AG08396 (cell line): Measurements from ENCODE around the gene RASA3.

ENCODE experiments used
- DNase-seq: peaks from one replicate; pipeline ENCODE4 v3.0.0; 2012; ENCODE audit warnings: low spot score, mixed read lengths

The RASA3 gene

GRCh38 chr13:113950451-113951245 is 181.8 kb downstream of the RASA3 start:
- no peak for DNase-seq

- no peak for DNase-seq
Observed at GRCh38 chr13:113949546-113949945, 182.9 kb downstream of the RASA3 start.

- peak; percentile 59 for DNase-seq
Observed at GRCh38 chr13:113948034-113948742, 184.2 kb downstream of the RASA3 start.

- peak; percentile 82 for DNase-seq
Observed at GRCh38 chr13:113947311-113948033, 185.0 kb downstream of the RASA3 start.

GRCh38 chr13:113946409-113947181 is 185.8 kb downstream of the RASA3 start:
- DNase-seq = no peak

GRCh38 chr13:113945857-113946408 is 186.5 kb downstream of the RASA3 start:
- no peak for DNase-seq

- DNase-seq = no peak
Observed at GRCh38 chr13:113943821-113944565, 188.4 kb downstream of the RASA3 start.

- DNase-seq = no peak
Observed at GRCh38 chr13:113942591-113943103, 189.8 kb downstream of the RASA3 start.

- no peak for DNase-seq
Observed at GRCh38 chr13:113941571-113942191, 190.7 kb downstream of the RASA3 start.

GRCh38 chr13:113939944-113940297 is 192.5 kb downstream of the RASA3 start:
- no peak for DNase-seq

- no peak for DNase-seq
Observed at GRCh38 chr13:113939129-113939943, 193.1 kb downstream of the RASA3 start.

GRCh38 chr13:113938716-113939115 is 193.7 kb downstream of the RASA3 start:
- no peak for DNase-seq

GRCh38 chr13:113938246-113938645 is 194.2 kb downstream of the RASA3 start:
- no peak for DNase-seq

GRCh38 chr13:113937527-113938180 is 194.8 kb downstream of the RASA3 start:
- DNase-seq = no peak

GRCh38 chr13:113937073-113937472 is 195.3 kb downstream of the RASA3 start:
- DNase-seq = no peak

GRCh38 chr13:113936166-113936965 is 196.1 kb downstream of the RASA3 start:
- DNase-seq = no peak

- no peak for DNase-seq
Observed at GRCh38 chr13:113935001-113935844, 197.2 kb downstream of the RASA3 start.
